Activated T-helper 1 cell treated with Interleukin-2 at 50 U/mL for 16 hours (primary cell): ENCODE measurements around the gene AJM1.
A peak's percentile ranks its signal among the peaks of the same experiment; 100 is the strongest.

Experiments
- DNase-seq: peaks from one replicate; pipeline ENCODE4 v3.0.0-alpha.2; 2020; ENCODE audit warnings: low read depth

Gene AJM1

DNA sequence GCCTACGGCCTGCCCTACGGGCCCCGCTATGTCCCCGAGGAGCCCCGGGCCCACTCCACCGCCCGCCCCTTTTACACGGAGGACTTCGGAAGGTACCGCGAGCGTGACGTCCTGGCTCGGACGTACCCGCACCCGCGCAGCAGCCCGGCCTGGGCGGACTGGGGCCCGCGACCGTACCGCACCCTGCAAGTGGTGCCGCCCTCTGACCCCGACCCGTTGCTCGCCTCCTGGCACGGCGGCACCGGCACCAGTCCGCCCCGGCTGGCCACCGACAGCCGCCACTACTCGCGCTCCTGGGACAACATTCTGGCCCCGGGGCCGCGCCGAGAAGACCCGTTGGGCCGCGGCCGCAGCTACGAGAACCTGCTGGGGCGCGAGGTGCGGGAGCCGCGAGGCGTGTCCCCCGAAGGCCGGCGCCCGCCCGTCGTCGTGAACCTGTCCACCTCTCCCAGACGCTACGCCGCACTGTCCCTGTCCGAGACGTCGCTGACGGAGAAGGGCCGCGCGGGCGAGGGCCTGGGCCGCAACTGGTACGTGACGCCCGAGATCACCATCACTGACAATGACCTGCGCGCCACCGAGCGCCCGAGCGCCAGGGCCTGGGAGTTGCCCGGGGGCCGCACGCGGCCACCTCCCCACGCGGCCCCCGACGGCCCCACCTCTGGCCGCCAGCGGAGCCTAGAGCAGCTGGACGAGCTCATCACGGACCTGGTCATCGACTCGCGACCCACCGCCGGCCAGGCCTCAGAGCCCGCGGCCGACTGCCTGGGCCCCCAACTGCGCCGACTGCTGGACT is 3.4 kb downstream of the AJM1 start:
- DNase-seq: no peak

- DNase-seq: no peak
Observed at GRCh38 chr9:136846376-136847087, 4.3 kb downstream of the AJM1 start.

- DNase-seq: no peak
Observed at GRCh38 chr9:136847088-136847825, 5.0 kb downstream of the AJM1 start.

DNA sequence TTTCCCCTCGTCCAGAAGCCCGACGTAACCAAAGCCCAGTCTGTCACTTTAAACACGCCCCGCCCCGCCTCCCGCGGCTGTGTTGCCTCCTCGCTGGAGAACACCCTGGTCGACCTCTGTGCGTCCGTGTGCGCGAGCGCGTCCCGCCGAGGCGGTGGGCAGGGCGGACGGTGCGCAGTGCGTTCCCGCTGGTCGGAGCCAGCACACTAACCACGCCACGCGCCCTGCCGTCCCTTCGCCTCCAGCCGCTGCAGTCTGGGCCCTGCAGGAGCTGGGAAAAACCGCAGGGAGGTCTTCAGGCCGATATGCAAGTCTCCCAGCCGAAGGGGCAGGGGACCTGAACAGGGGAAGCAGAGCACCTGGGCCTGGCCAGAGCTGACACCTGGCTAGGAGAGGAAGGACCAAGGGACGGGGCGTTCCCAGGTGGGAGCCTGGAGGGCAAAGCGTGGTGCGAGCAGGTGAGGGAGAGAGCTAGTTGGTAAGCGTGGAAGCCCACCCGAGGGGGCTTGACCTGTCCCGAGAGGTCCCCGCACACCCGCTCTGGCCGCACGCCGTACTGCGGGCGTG is 5.6 kb downstream of the AJM1 start:
- DNase-seq: peak; percentile 39

DNA sequence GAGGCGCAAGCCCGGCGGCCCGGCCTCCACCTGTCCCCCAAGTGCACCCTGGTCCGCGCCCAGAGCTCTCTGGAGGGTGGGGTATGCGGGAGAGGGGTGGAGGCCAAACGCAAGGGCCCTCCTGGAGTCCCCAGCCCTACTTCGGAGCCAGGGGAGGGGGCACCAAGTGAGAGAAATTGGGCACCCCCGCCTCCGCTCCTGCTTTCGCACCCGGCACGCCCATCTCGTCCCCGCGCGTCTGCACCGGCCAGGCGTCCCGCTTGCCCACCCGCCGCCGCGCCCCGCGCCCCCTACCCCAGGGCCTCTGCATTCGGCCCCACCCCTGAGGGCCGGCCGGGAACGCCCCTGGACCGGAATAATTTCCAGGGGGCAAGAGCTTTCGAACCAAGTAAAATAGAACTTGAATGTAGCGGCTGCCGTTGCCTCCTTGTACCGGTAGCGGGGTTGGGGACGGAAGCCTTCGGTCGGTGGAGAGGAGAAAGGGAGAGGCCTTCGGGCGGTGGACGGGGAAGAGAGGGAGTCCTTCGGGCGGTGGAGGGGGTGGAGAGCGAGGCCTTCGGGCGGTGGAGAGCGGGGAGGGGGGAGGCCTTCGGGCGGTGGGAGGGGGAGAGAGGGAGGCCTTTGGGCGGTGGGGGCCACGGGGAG is 6.2 kb downstream of the AJM1 start:
- DNase-seq: no peak

DNA sequence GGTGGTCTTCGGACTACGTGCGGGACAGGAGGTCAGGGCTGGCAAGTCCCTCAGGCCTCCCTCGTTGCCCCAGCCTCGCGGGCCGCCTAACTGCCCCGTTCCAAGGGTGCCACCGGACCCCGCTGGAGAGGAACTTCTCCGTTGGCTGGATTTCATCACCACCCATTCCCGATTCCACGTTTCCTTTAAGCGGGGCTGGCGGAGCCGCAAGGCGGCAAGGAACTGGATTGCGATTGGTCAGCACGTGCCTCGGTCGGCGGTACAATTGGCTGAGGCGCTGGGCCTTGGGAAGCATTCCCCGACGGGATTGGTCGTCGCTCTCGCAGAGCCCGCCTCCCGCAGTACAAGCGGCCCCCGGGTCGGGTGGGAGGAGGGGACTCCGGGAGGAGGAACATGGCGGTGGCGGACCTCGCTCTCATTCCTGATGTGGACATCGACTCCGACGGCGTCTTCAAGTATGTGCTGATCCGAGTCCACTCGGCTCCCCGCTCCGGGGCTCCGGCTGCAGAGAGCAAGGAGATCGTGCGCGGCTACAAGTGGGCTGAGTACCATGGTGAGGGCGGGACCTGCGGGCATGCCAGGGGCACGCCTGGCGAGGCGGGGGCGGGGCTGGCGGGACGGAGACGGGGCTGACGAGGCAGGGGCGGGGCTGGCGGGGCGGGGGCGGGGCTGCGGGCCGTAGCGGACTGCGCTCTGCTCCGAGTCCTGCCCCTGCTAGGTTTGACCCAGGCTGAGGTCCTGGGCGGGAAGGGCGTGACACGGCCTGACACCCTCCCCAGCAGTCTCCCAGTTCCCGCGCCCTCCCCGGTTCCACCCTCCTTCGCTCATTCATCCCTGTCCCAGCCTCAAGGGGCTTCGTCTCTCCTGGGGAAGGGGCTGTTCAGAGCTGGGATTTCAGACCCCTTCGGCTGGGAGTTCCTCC is 7.0 kb downstream of the AJM1 start, which contains the start of gene PHPT1:
Gene PHPT1, plus strand, starts transcription at position 372 of the 922 bp plus-strand sequence. Its CDS starts 22 bp downstream, at position 394.
- DNase-seq: peak; percentile 91

- no peak for DNase-seq
Observed at GRCh38 chr9:136849960-136850865, 7.9 kb downstream of the AJM1 start.

- no peak for DNase-seq
Observed at GRCh38 chr9:136850866-136851775, 8.8 kb downstream of the AJM1 start.

GRCh38 chr9:136851941-136852663 is 9.8 kb downstream of the AJM1 start, which contains the start of gene MAMDC4:
Gene MAMDC4 (plus strand): TSS chr9:136852346. CDS start chr9:136852417, 71 bp downstream.
- DNase-seq: no peak

GRCh38 chr9:136852664-136853595 is 10.7 kb downstream of the AJM1 start:
- no peak for DNase-seq

- DNase-seq: no peak
Observed at GRCh38 chr9:136853596-136854112, 11.4 kb downstream of the AJM1 start.

DNA sequence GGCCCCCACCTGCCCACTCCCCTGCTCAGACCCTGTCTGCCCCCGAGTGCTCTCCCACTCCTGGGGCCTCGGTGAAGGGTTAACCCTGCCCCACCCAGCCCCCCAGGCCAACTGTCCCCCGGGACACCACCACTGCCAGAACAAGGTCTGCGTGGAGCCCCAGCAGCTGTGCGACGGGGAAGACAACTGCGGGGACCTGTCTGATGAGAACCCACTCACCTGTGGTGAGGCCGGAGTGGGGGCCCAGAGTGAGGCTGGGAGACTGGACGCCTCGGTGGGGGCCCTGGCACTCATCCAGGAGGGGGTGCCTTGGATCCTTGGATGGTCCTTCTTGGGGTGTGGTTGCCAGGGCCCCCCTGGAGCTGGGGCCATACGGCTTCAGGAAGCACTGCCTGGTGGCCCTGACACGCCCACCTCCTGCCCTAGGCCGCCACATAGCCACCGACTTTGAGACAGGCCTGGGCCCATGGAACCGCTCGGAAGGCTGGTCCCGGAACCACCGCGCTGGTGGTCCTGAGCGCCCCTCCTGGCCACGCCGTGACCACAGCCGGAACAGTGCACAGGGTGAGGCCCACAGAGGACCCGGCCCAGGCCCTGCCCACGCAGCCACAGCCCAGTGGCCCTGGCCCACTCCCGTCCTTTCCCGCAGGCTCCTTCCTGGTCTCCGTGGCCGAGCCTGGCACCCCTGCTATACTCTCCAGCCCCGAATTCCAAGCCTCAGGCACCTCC is 12.0 kb downstream of the AJM1 start:
- no peak for DNase-seq

GRCh38 chr9:136854842-136855460 is 12.7 kb downstream of the AJM1 start:
- no peak for DNase-seq

DNA sequence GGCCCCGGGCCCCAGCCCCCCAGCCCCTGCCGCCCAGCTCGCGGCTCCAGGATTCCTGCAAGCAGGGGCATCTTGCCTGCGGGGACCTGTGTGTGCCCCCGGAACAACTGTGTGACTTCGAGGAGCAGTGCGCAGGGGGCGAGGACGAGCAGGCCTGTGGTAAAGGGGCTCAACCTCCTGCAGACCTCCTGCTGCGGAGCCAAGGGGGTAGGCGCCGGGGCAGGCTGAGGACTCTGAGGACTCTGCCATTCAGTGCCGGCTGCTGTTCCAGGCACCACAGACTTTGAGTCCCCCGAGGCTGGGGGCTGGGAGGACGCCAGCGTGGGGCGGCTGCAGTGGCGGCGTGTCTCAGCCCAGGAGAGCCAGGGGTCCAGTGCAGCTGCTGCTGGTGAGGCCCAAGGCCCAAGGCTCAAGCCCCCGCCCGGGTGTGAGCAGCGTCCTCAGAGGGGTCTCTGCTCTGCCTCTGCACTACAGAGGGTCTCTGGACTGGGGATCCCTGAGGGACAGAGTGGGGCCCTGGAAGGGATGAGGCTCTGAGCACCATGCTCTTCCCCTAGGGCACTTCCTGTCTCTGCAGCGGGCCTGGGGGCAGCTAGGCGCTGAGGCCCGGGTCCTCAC is 13.3 kb downstream of the AJM1 start:
- no peak for DNase-seq

DNA sequence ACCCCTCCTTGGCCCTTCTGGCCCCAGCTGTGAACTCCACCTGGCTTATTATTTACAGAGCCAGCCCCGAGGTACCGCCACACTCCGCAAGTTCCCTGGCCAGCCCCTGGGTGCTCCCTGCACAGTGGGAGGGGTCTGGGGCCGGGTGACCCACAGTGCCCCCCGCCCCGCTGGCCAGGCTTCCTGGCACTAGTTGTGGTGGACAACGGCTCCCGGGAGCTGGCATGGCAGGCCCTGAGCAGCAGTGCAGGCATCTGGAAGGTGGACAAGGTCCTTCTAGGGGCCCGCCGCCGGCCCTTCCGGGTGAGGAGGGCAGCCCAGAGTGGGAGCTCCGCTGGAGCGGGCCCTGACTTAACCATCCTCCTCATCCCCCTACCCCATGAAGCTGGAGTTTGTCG is 13.8 kb downstream of the AJM1 start:
- no peak for DNase-seq
